K562 (cell line): Measurements from ENCODE around the gene EPS8L1. TPM values are rescaled to one million over a fixed set of nuclear protein-coding genes. Genes with fewer than 3 reads are reported as not detected.

ENCODE experiments used
- BCOR ChIP-seq: fragments of 450-650 bp; IDR thresholded peaks from 2 replicates; pipeline ENCODE4 v1.6.1; 2016
- BRF1 ChIP-seq: IDR thresholded peaks from 3 replicates; pipeline ENCODE4 v1.6.1; 2011; ENCODE audit warnings: borderline replicate concordance, mild to moderate bottlenecking; ENCODE audit not compliant: insufficient read length; ENCODE audit errors: extremely low read depth
- CTBP1 ChIP-seq: fragments of 450-650 bp; IDR thresholded peaks from 2 replicates; pipeline ENCODE4 v1.6.1; 2016; ENCODE audit warnings: borderline replicate concordance
- ETV1 ChIP-seq: fragments of 450-650 bp; conservative IDR thresholded peaks from 2 replicates; pipeline ENCODE4 v1.6.1; 2016; ENCODE audit warnings: missing genetic modification characterization, control low read depth, low read depth, missing compliant biosample characterization
- FOXK2 ChIP-seq, 2 experiments: fragments of 450-650 bp; IDR thresholded peaks in 1 of 2; conservative IDR thresholded peaks in 1 of 2; 2 replicates each; pipeline ENCODE4 v1.6.1; 2016; ENCODE audit warnings: low read depth in 2 of 2, mild to moderate bottlenecking in 1 of 2
- GABPA ChIP-seq: fragments of 200-800 bp; sonication (Bioruptor generic); conservative IDR thresholded peaks from 2 replicates; pipeline ENCODE4 v1.6.1; 2016; ENCODE audit warnings: low read depth, missing genetic modification characterization, missing compliant biosample characterization
- KDM1A ChIP-seq, 2 experiments: fragments of 450-650 bp; IDR thresholded peaks; 2 replicates each; pipeline ENCODE4 v1.6.1; 2016; ENCODE audit warnings: mild to moderate bottlenecking in 2 of 2
- KDM5B ChIP-seq: fragments of 200-600 bp; sonication (generic); IDR thresholded peaks from 2 replicates; pipeline ENCODE4 v1.6.1; 2012; ENCODE audit warnings: low read depth, mild to moderate bottlenecking, moderate library complexity, low read length, control low read depth, inconsistent platforms; ENCODE audit not compliant: insufficient replicate concordance
- NRF1 ChIP-seq, 2 experiments: fragments of 450-650 bp; IDR thresholded peaks in 1 of 2; conservative IDR thresholded peaks in 1 of 2; 2 replicates each; pipeline ENCODE4 v1.6.1; 2014; ENCODE audit warnings: mild to moderate bottlenecking in 2 of 2
- SPI1 ChIP-seq: IDR thresholded peaks from 2 replicates; pipeline ENCODE4 v1.6.1; 2011; ENCODE audit warnings: low read depth, low read length, control low read depth, borderline replicate concordance
- TAF7 ChIP-seq: fragments of 450-650 bp; IDR thresholded peaks from 2 replicates; pipeline ENCODE4 v1.6.1; 2016; ENCODE audit warnings: missing genetic modification characterization, missing compliant biosample characterization
- ZBTB1 ChIP-seq: sonication (generic); formaldehyde crosslinking; IDR thresholded peaks from 2 replicates; pipeline ENCODE4 v1.8.1; 2023; ENCODE audit warnings: missing genetic modification reagents, low read depth, mild to moderate bottlenecking, borderline replicate concordance
- polyA plus RNA-seq, 8 experiments: library from polyadenylated mRNA; depleted of rRNA in 4 of 8; stranded (reverse) in 5 of 8; unstranded in 3 of 8; fragments of >200 nt; fragmentation: Nextera tagmentation in 2 of 8; fragmentation: Illumina TruSeq in 1 of 8; extraction: Ambion mirVana in 2 of 8; extraction: Trizol in 1 of 8; gene quantifications; 2 replicates each; pipeline versions ENCODE4 v1.2.1 to v1.2.3, GENCODE V29; 2011 to 2014; ENCODE audit warnings: inconsistent platforms in 1 of 8, missing spikeins in 1 of 8
- total RNA-seq, 7 experiments: library from RNA; depleted of rRNA in 6 of 7; stranded (reverse); fragments of >200 nt in 6 of 7; fragmentation: Illumina TruSeq in 2 of 7; extraction: Trizol in 2 of 7; gene quantifications; 2 replicates each; pipeline versions ENCODE4 v1.2.1 to v1.2.3, GENCODE V29; 2011 to 2021; ENCODE audit warnings: low replicate concordance in 1 of 7
- TF ChIP-seq, protein P1 (sequence below): IDR thresholded peaks from 3 replicates; pipeline ENCODE4 v1.6.1; 2011; ENCODE audit warnings: borderline replicate concordance, mild to moderate bottlenecking, moderate library complexity; ENCODE audit not compliant: insufficient read length; ENCODE audit errors: extremely low read depth
- TF ChIP-seq, protein P2 (sequence below), 2 experiments: fragments of 450-650 bp; IDR thresholded peaks; 2 replicates each; pipeline ENCODE4 v1.6.1; 2016
- TF ChIP-seq, protein P3 (sequence below): IDR thresholded peaks from 3 replicates; pipeline ENCODE4 v1.6.1; 2011; ENCODE audit warnings: borderline replicate concordance, mild to moderate bottlenecking; ENCODE audit not compliant: insufficient read length, insufficient read depth
- TF ChIP-seq, protein P4 (sequence below): fragments of 200-800 bp; sonication (Bioruptor generic); IDR thresholded peaks from 2 replicates; pipeline ENCODE4 v1.6.1; 2016; ENCODE audit warnings: missing genetic modification characterization, missing compliant biosample characterization

EPS8L1 gene
- total and polyA plus RNA-seq, 9 of the 15 experiments (the other 6 are each of a cell fraction or from before 2014, with no cell fraction given), result 0.35 to 22.1 (median 11.9) TPM

DNA sequence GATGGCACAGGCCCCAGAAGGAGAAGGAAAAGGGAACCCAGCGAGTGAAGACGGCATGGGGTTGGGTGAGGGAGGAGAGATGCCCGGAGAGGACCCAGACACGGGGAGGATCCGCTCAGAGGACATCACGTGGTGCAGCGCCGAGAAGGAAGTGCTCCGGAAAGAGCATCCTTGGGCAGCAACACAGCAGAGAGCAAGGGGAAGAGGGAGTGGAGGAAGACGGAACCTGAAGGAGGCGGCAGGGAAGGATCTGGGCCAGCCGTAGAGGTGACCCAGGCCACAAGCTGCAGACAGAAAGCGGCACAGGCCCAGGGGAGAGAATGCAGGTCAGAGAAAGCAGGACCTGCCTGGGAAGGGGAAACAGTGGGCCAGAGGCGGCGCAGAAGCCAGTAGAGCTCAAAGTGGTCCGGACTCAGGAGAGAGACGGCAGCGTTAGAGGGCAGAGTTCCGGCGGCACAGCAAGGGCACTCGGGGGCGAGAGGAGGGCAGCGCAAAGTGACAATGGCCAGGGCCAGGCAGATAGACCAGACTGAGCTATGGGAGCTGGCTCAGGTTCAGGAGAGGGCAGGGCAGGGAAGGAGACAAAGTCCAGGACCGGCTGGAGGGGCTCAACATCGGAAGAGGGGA is 40.7 kb downstream of the EPS8L1 start (continued):
- TF ChIP-seq, protein P1, sequence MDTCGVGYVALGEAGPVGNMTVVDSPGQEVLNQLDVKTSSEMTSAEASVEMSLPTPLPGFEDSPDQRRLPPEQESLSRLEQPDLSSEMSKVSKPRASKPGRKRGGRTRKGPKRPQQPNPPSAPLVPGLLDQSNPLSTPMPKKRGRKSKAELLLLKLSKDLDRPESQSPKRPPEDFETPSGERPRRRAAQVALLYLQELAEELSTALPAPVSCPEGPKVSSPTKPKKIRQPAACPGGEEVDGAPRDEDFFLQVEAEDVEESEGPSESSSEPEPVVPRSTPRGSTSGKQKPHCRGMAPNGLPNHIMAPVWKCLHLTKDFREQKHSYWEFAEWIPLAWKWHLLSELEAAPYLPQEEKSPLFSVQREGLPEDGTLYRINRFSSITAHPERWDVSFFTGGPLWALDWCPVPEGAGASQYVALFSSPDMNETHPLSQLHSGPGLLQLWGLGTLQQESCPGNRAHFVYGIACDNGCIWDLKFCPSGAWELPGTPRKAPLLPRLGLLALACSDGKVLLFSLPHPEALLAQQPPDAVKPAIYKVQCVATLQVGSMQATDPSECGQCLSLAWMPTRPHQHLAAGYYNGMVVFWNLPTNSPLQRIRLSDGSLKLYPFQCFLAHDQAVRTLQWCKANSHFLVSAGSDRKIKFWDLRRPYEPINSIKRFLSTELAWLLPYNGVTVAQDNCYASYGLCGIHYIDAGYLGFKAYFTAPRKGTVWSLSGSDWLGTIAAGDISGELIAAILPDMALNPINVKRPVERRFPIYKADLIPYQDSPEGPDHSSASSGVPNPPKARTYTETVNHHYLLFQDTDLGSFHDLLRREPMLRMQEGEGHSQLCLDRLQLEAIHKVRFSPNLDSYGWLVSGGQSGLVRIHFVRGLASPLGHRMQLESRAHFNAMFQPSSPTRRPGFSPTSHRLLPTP, result no peak
- TF ChIP-seq ZBTB1 (CRISPR knock-in tag), result no peak
- TF ChIP-seq TAF7, result no peak
- peak; percentile 48 for TF ChIP-seq KDM5B
- TF ChIP-seq BCOR, result 0 out of 2 replicates have a peak, but pooled peaks have one; percentile 18
- TF ChIP-seq CTBP1, result peak; percentile 95
- TF ChIP-seq KDM1A (IDR thresholded peaks at IDR 0.05), result peak in 1 of 2 experiments; percentile 49; a peak in 3 of 4 replicates
- TF ChIP-seq, protein P2, sequence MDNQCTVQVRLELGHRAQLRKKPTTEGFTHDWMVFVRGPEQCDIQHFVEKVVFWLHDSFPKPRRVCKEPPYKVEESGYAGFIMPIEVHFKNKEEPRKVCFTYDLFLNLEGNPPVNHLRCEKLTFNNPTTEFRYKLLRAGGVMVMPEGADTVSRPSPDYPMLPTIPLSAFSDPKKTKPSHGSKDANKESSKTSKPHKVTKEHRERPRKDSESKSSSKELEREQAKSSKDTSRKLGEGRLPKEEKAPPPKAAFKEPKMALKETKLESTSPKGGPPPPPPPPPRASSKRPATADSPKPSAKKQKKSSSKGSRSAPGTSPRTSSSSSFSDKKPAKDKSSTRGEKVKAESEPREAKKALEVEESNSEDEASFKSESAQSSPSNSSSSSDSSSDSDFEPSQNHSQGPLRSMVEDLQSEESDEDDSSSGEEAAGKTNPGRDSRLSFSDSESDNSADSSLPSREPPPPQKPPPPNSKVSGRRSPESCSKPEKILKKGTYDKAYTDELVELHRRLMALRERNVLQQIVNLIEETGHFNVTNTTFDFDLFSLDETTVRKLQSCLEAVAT (IDR thresholded peaks at IDR 0.05), result peak in 1 of 2 experiments; percentile 27; a peak in 1 of 4 replicates
- peak; percentile 89 for TF ChIP-seq SPI1
- TF ChIP-seq, protein P3, sequence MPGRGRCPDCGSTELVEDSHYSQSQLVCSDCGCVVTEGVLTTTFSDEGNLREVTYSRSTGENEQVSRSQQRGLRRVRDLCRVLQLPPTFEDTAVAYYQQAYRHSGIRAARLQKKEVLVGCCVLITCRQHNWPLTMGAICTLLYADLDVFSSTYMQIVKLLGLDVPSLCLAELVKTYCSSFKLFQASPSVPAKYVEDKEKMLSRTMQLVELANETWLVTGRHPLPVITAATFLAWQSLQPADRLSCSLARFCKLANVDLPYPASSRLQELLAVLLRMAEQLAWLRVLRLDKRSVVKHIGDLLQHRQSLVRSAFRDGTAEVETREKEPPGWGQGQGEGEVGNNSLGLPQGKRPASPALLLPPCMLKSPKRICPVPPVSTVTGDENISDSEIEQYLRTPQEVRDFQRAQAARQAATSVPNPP, result no peak
- TF ChIP-seq BRF1, result no peak
- peak; percentile 59 for TF ChIP-seq GABPA (tag)
- 0 out of 4 replicates have a peak, but pooled peaks of 1 of the 2 experiments have one; percentile 19 for TF ChIP-seq FOXK2 (conservative IDR thresholded peaks at IDR 0.05 in 1 of 2, IDR thresholded peaks at IDR 0.05 in 1 of 2; ENCODE audit: low read depth in 2 of 2)
- TF ChIP-seq, protein P4, sequence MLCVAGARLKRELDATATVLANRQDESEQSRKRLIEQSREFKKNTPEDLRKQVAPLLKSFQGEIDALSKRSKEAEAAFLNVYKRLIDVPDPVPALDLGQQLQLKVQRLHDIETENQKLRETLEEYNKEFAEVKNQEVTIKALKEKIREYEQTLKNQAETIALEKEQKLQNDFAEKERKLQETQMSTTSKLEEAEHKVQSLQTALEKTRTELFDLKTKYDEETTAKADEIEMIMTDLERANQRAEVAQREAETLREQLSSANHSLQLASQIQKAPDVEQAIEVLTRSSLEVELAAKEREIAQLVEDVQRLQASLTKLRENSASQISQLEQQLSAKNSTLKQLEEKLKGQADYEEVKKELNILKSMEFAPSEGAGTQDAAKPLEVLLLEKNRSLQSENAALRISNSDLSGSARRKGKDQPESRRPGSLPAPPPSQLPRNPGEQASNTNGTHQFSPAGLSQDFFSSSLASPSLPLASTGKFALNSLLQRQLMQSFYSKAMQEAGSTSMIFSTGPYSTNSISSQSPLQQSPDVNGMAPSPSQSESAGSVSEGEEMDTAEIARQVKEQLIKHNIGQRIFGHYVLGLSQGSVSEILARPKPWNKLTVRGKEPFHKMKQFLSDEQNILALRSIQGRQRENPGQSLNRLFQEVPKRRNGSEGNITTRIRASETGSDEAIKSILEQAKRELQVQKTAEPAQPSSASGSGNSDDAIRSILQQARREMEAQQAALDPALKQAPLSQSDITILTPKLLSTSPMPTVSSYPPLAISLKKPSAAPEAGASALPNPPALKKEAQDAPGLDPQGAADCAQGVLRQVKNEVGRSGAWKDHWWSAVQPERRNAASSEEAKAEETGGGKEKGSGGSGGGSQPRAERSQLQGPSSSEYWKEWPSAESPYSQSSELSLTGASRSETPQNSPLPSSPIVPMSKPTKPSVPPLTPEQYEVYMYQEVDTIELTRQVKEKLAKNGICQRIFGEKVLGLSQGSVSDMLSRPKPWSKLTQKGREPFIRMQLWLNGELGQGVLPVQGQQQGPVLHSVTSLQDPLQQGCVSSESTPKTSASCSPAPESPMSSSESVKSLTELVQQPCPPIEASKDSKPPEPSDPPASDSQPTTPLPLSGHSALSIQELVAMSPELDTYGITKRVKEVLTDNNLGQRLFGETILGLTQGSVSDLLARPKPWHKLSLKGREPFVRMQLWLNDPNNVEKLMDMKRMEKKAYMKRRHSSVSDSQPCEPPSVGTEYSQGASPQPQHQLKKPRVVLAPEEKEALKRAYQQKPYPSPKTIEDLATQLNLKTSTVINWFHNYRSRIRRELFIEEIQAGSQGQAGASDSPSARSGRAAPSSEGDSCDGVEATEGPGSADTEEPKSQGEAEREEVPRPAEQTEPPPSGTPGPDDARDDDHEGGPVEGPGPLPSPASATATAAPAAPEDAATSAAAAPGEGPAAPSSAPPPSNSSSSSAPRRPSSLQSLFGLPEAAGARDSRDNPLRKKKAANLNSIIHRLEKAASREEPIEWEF, result no peak
- peak; percentile 42; the same call in 1 of the 2 replicates for TF ChIP-seq ETV1 (tag)
- peak; percentile 28 to 52; a peak in 3 of 4 replicates for TF ChIP-seq NRF1 (conservative IDR thresholded peaks at IDR 0.05 in 1 of 2, IDR thresholded peaks at IDR 0.05 in 1 of 2)
